ENCODE measurements around the gene ZSCAN10. TPM values are rescaled to one million over a fixed set of nuclear protein-coding genes. Genes with fewer than 3 reads are reported as not detected.

Gene ZSCAN10
- total and polyA plus RNA-seq, 2 experiments from 2014 or later: 217 to 519 TPM

GRCh38 chr16:3080024-3080423 is 19.1 kb downstream of the ZSCAN10 start:
- H3K9me3 Mint-ChIP-seq: no peaks in the 10 kb centered on the region
- peaks cover 48% of the 10 kb centered on the region for H3K36me3 Mint-ChIP-seq (ENCODE audit: low read depth)
- H3K4me2 ChIP-seq: no peak overlapping the region
- no peak overlapping the region for H2AFZ ChIP-seq
- no peak for DNase-seq (ENCODE audit: low spot score)
- no peaks in the 10 kb centered on the region for H3F3A ChIP-seq (replicated peaks; ENCODE audit: low read depth)
- H3K4me1 Mint-ChIP-seq: peaks cover 37% of the 10 kb centered on the region
- TF ChIP-seq ZNF331 (CRISPR knock-in tag; IDR thresholded peaks at IDR 0.05; ENCODE audit: low read depth) (no peak), CREB1 (CRISPR knock-in tag; IDR thresholded peaks at IDR 0.05; ENCODE audit: low read depth) (no peak), ZNF114 (CRISPR knock-in tag; IDR thresholded peaks at IDR 0.05) (no peak), EZH2phosphoT487 (IDR thresholded peaks at IDR 0.05; ENCODE audit: unreplicated experiment) (no peak)
- peaks cover 9% of the 10 kb centered on the region for H3K4me1 ChIP-seq (ENCODE audit: insufficient read depth)
- H3K9me2 ChIP-seq (ENCODE audit: insufficient read depth): no peaks in the 10 kb centered on the region
- H3K27me3 ChIP-seq (ENCODE audit: insufficient read depth): no peaks in the 10 kb centered on the region
- peaks cover 11% of the 10 kb centered on the region for H3K27me3 Mint-ChIP-seq (ENCODE audit: insufficient read depth, low read depth, poor library complexity)
- no peak overlapping the region for H3K27ac ChIP-seq (ENCODE audit: low read depth)
- H3K4me3 Mint-ChIP-seq: no peak overlapping the region
- ATAC-seq: no peak
- 0 out of 2 replicates have a peak, but pooled peaks cover 4% of the 10 kb centered on the region for H4K20me1 ChIP-seq (replicated peaks; ENCODE audit: insufficient read depth)
- no peak overlapping the region for H3K4me3 ChIP-seq
- no peaks in the 10 kb centered on the region; the same call in 1 of the 2 replicates for H3K36me3 ChIP-seq (ENCODE audit: insufficient read depth)
- H3K27ac Mint-ChIP-seq: no peak overlapping the region
- no peaks in the 10 kb centered on the region for H3K79me2 ChIP-seq (replicated peaks; ENCODE audit: insufficient read depth)

GRCh38 chr16:3076577-3076976 is 22.5 kb downstream of the ZSCAN10 start:
- no peak for ATAC-seq
- TF ChIP-seq NANOG (IDR thresholded peaks at IDR 0.05; ENCODE audit: borderline replicate concordance) (no peak), ZNF114 (CRISPR knock-in tag; IDR thresholded peaks at IDR 0.05) (no peak), ZNF462 (CRISPR knock-in tag; IDR thresholded peaks at IDR 0.05) (no peak), EZH2 (IDR thresholded peaks at IDR 0.05; ENCODE audit: low read depth, unreplicated experiment) (no peak), ETS1 (IDR thresholded peaks at IDR 0.05) (no peak), POLR2AphosphoS5 (IDR thresholded peaks at IDR 0.05; ENCODE audit: low read depth) (no peak), STAT1 (IDR thresholded peaks at IDR 0.05; ENCODE audit: unreplicated experiment) (no peak), ZNF331 (CRISPR knock-in tag; IDR thresholded peaks at IDR 0.05; ENCODE audit: low read depth) (no peak), REST (IDR thresholded peaks at IDR 0.05; ENCODE audit: unreplicated experiment) (no peak)

More at GRCh38 chr16:3076577-3076976, 22.5 kb downstream of the ZSCAN10 start:
- Histone ChIP-seq H3K4me2 (no peak overlapping the region), H3K4me1 (ENCODE audit: insufficient read depth) (peaks cover 9% of the 10 kb centered on the region), H4K20me1 (replicated peaks; ENCODE audit: insufficient read depth) (no peaks in the 10 kb centered on the region), H3K27me3 (ENCODE audit: insufficient read depth) (no peaks in the 10 kb centered on the region), H2AFZ (no peak overlapping the region), H3F3A (replicated peaks; ENCODE audit: low read depth) (no peaks in the 10 kb centered on the region), H3K79me2 (replicated peaks; ENCODE audit: insufficient read depth) (no peaks in the 10 kb centered on the region), H3K9me2 (ENCODE audit: insufficient read depth) (no peaks in the 10 kb centered on the region), H3K27ac (ENCODE audit: low read depth) (no peak overlapping the region), H3K36me3 (ENCODE audit: insufficient read depth) (no peaks in the 10 kb centered on the region; the same call in 1 of the 2 replicates), H3K4me3 (no peak overlapping the region)
- Mint-ChIP-seq H3K4me1 (peaks cover 44% of the 10 kb centered on the region), H3K27ac (no peak overlapping the region), H3K9me3 (no peaks in the 10 kb centered on the region; the same call in 2 of the 3 replicates), H3K27me3 (ENCODE audit: insufficient read depth, low read depth, poor library complexity) (peaks cover 12% of the 10 kb centered on the region), H3K36me3 (ENCODE audit: low read depth) (peaks cover 30% of the 10 kb centered on the region), H3K4me3 (no peak overlapping the region)
- DNase-seq (ENCODE audit: low spot score): no peak

Measured in GM23338 (cell line).